T-cell (primary cell): ENCODE results near the gene DPP10. TPM values are rescaled to one million over a fixed set of nuclear protein-coding genes. Genes with fewer than 3 reads are reported as not detected.

Experiments
- ATAC-seq, 4 experiments: fragments of 200-7000 bp in 3 of 4; fragments of 150-1000 bp in 1 of 4; cut with Tn5 transposase; replicated peaks in 1 of 4; 1 replicate in 3 of 4; 2 replicates in 1 of 4; pipeline ENCODE4 v1.10.0; 2021; ENCODE audit warnings: moderate library complexity in 3 of 4, mild to moderate bottlenecking in 2 of 4, moderate number of reproducible peaks in 1 of 4
- CTCF ChIA-PET, 2 donors: fragments of 300-600 bp; sonication (Branson Sonifier 250); formaldehyde crosslinking; loops; one replicate each; lab custom pipeline; 2022; ENCODE audit warnings: antibody characterized with exemption in 2 of 2; lab: Charles Lee
- POLR2A ChIA-PET, 2 donors: fragments of 300-600 bp; sonication (Branson Sonifier 250); formaldehyde crosslinking; loops; one replicate each; lab custom pipeline; 2022; ENCODE audit warnings: antibody characterized with exemption in 2 of 2; lab: Charles Lee
- DNase-seq, 35 experiments: peaks; one replicate each; pipeline versions ENCODE4 v3.0.0 to v3.0.0-alpha.2; 2013 to 2023
- H3K27ac ChIP-seq: one replicate; pipeline ENCODE4 v1.5.1; 2013; ENCODE audit warnings: low read length
- H3K27me3 ChIP-seq, 2 experiments: replicated peaks in 1 of 2; 1 replicate in 1 of 2; 2 replicates in 1 of 2; pipeline versions ENCODE4 v1.6.1 to v1.7.0; 2013; ENCODE audit warnings: low read length in 1 of 2, mixed read lengths in 1 of 2; ENCODE audit not compliant: control insufficient read depth in 2 of 2, insufficient read depth in 2 of 2; ENCODE audit errors: extremely low read depth in 1 of 2
- H3K36me3 ChIP-seq, 2 donors: 1 replicate in 1 of 2; 2 replicates in 1 of 2; pipeline versions ENCODE4 v1.6.1 to v1.7.0; 2013; ENCODE audit warnings: low read length in 1 of 2; ENCODE audit not compliant: control insufficient read depth in 2 of 2, insufficient read depth in 1 of 2; ENCODE audit errors: extremely low read depth in 1 of 2
- H3K4me1 ChIP-seq, 2 experiments: 1 replicate in 1 of 2; 2 replicates in 1 of 2; pipeline versions ENCODE4 v1.6.1 to v1.7.0; 2013; ENCODE audit warnings: low read length in 2 of 2, mixed read lengths in 1 of 2; ENCODE audit not compliant: insufficient read depth in 2 of 2, control insufficient read depth in 1 of 2; ENCODE audit errors: extremely low read depth in 1 of 2
- H3K4me3 ChIP-seq, 2 donors: 1 replicate in 1 of 2; 2 replicates in 1 of 2; pipeline versions ENCODE4 v1.5.1 to v1.7.0; 2013; ENCODE audit warnings: mild to moderate bottlenecking in 2 of 2, low read length in 1 of 2, moderate library complexity in 1 of 2; ENCODE audit not compliant: control insufficient read depth in 1 of 2; ENCODE audit errors: extremely low read depth in 1 of 2
- H3K9me3 ChIP-seq: 2 replicates; pipeline ENCODE4 v1.7.0; 2013
- H3K27ac Mint-ChIP-seq, 2 donors: one replicate each; pipeline ENCODE4 v1.8.0; 2020 to 2021; ENCODE audit warnings: mild to moderate bottlenecking in 2 of 2, mixed read lengths in 2 of 2
- H3K27me3 Mint-ChIP-seq, 2 donors: one replicate each; pipeline ENCODE4 v1.8.0; 2021 to 2022; ENCODE audit warnings: mixed read lengths in 2 of 2
- H3K36me3 Mint-ChIP-seq: one replicate; pipeline ENCODE4 v1.8.0; 2021; ENCODE audit warnings: mixed read lengths
- H3K4me1 Mint-ChIP-seq, 3 donors: one replicate each; pipeline ENCODE4 v1.8.0; 2020 to 2022; ENCODE audit warnings: mixed read lengths in 3 of 3, mild to moderate bottlenecking in 1 of 3
- H3K4me3 Mint-ChIP-seq, 3 donors: one replicate each; pipeline ENCODE4 v1.8.0; 2020 to 2022; ENCODE audit warnings: mild to moderate bottlenecking in 3 of 3, mixed read lengths in 3 of 3, moderate library complexity in 3 of 3
- H3K9me3 Mint-ChIP-seq, 3 donors: one replicate each; pipeline ENCODE4 v1.8.0; 2020 to 2022; ENCODE audit warnings: mixed read lengths in 3 of 3
- WGBS: methylation state at CpG from one replicate; pipeline ENCODE4 v1.1.5; 2013; ENCODE audit warnings: missing lambda C conversion rate; ENCODE audit not compliant: insufficient coverage; 5-methylcytosine and 5-hydroxymethylcytosine counted together
- total RNA-seq, 35 experiments: library from RNA in 6 of 35; stranded (reverse) in 6 of 35; fragments of 120-200 nt in 1 of 35; gene quantifications; one replicate each; pipeline versions ENCODE4 v1.2.1 to v1.2.4 and lab custom pipeline; 2013 to 2026

The DPP10 gene
- total RNA-seq, 5 donors from 2014 or later (not counting 1 experiment from before 2014, with no cell fraction given), result not detected

GRCh38 chr2:115190459-115190858 lies 748.0 kb downstream of the DPP10 start:
- Mint-ChIP-seq H3K36me3 (no peaks in the 10 kb centered on the region), H3K4me3 (no peak overlapping the region), H3K27me3 (no peaks in the 10 kb centered on the region), H3K27ac (no peak overlapping the region), H3K4me1 (no peaks in the 10 kb centered on the region), H3K9me3 (peaks cover 13 to 31% (median 21%) of the 10 kb centered on the region in 3 donors)
- DNase-seq (no peak), ATAC-seq (no peak)
- H3K27ac ChIP-seq, result no peak overlapping the region
- no peaks in the 10 kb centered on the region for H3K27me3 ChIP-seq
- ChIA-PET POLR2A (no interaction called here), CTCF (no interaction called here)
- no peaks in the 10 kb centered on the region for H3K9me3 ChIP-seq
- 86% methylated on average over 7 of the region's 13 CpGs for WGBS
- H3K36me3 ChIP-seq, result no peaks in the 10 kb centered on the region
- no peak overlapping the region for H3K4me3 ChIP-seq
- no peaks in the 10 kb centered on the region for H3K4me1 ChIP-seq

GRCh38 chr2:115194623-115195022 lies 752.2 kb downstream of the DPP10 start:
- 78% methylated on average over 3 of the region's 6 CpGs for WGBS
- Mint-ChIP-seq H3K27me3 (no peaks in the 10 kb centered on the region), H3K27ac (no peak overlapping the region)

GRCh38 chr2:115196587-115196986 lies 754.1 kb downstream of the DPP10 start:
- Mint-ChIP-seq H3K4me3 (no peak overlapping the region), H3K36me3 (no peaks in the 10 kb centered on the region), H3K27ac (no peak overlapping the region), H3K9me3 (peaks cover 0 to 6% (median 1%) of the 10 kb centered on the region in 3 donors), H3K4me1 (no peaks in the 10 kb centered on the region), H3K27me3 (no peaks in the 10 kb centered on the region)
- Histone ChIP-seq H3K9me3 (no peaks in the 10 kb centered on the region), H3K4me3 (no peak overlapping the region), H3K27ac (no peak overlapping the region), H3K4me1 (no peaks in the 10 kb centered on the region), H3K36me3 (no peaks in the 10 kb centered on the region), H3K27me3 (no peaks in the 10 kb centered on the region)
- DNase-seq (no peak), ATAC-seq (no peak)
- POLR2A ChIA-PET, result no interaction called here
- CTCF ChIA-PET, result interaction anchor here in 1 of 2 donors (0.5 kb wide), 1 partner anchor 11 kb away, joined by 5 read pairs; no protein-coding TSS in a partner anchor

More at GRCh38 chr2:115194623-115195022, 752.2 kb downstream of the DPP10 start:
- H3K4me1 ChIP-seq, result no peaks in the 10 kb centered on the region
- DNase-seq (no peak), ATAC-seq (no peak)
- Mint-ChIP-seq H3K9me3 (peaks cover 4 to 12% (median 12%) of the 10 kb centered on the region in 3 donors), H3K36me3 (no peaks in the 10 kb centered on the region), H3K4me1 (no peaks in the 10 kb centered on the region), H3K4me3 (no peak overlapping the region)
- no peaks in the 10 kb centered on the region for H3K27me3 ChIP-seq
- ChIA-PET POLR2A (no interaction called here), CTCF (no interaction called here)
- H3K27ac ChIP-seq, result no peak overlapping the region
- no peaks in the 10 kb centered on the region for H3K9me3 ChIP-seq
- no peak overlapping the region for H3K4me3 ChIP-seq
- no peaks in the 10 kb centered on the region for H3K36me3 ChIP-seq

- H3K36me3 Mint-ChIP-seq, result no peaks in the 10 kb centered on the region
- POLR2A ChIA-PET, result no interaction called here
- WGBS, result 80% methylated on average over 1 of the region's 4 CpGs
Observed at GRCh38 chr2:115199966-115200365, 757.5 kb downstream of the DPP10 start.

GRCh38 chr2:115201386-115201785 lies 758.9 kb downstream of the DPP10 start:
- no CpG with 5 or more reads among the region's 4 CpGs for whole genome bisulfite sequencing

More at GRCh38 chr2:115199966-115200365, 757.5 kb downstream of the DPP10 start:
- H3K4me1 Mint-ChIP-seq, result no peaks in the 10 kb centered on the region
- no peaks in the 10 kb centered on the region for H3K36me3 ChIP-seq
- DNase-seq, result no peak
- no peak overlapping the region for H3K4me3 Mint-ChIP-seq
- H3K9me3 Mint-ChIP-seq, result peaks cover 0 to 9% (median 9%) of the 10 kb centered on the region in 3 donors
- no peaks in the 10 kb centered on the region for H3K27me3 Mint-ChIP-seq
- H3K27ac Mint-ChIP-seq, result no peak overlapping the region
- no peak for ATAC-seq
- H3K9me3 ChIP-seq, result no peaks in the 10 kb centered on the region
- H3K27ac ChIP-seq, result no peak overlapping the region
- CTCF ChIA-PET, result no interaction called here
- H3K4me1 ChIP-seq, result no peaks in the 10 kb centered on the region
- H3K27me3 ChIP-seq, result no peaks in the 10 kb centered on the region
- H3K4me3 ChIP-seq, result no peak overlapping the region

GRCh38 chr2:115208493-115209164 lies 766.2 kb downstream of the DPP10 start:
- CTCF ChIA-PET, result no interaction called here
- ATAC-seq, result no peak
- Mint-ChIP-seq H3K27ac (no peak overlapping the region), H3K4me3 (no peak overlapping the region), H3K27me3 (no peaks in the 10 kb centered on the region), H3K9me3 (peaks cover 7 to 14% (median 10%) of the 10 kb centered on the region in 3 donors), H3K36me3 (no peaks in the 10 kb centered on the region), H3K4me1 (no peaks in the 10 kb centered on the region)
- no peak for DNase-seq
- H3K27ac ChIP-seq, result no peak overlapping the region
- H3K9me3 ChIP-seq, result no peaks in the 10 kb centered on the region
- H3K4me1 ChIP-seq, result no peaks in the 10 kb centered on the region
- WGBS, result no CpG with 5 or more reads among the region's 3 CpGs
- POLR2A ChIA-PET, result interaction anchor here in 1 of 2 donors (0.7 kb wide), 1 partner anchor 102 kb away, joined by 6 read pairs; no protein-coding TSS in a partner anchor
- no peaks in the 10 kb centered on the region for H3K27me3 ChIP-seq
- no peak overlapping the region for H3K4me3 ChIP-seq
- no peaks in the 10 kb centered on the region for H3K36me3 ChIP-seq

More at GRCh38 chr2:115201386-115201785, 758.9 kb downstream of the DPP10 start:
- Mint-ChIP-seq H3K4me1 (no peaks in the 10 kb centered on the region), H3K27ac (no peak overlapping the region), H3K4me3 (no peak overlapping the region), H3K36me3 (no peaks in the 10 kb centered on the region), H3K27me3 (no peaks in the 10 kb centered on the region), H3K9me3 (peaks cover 5 to 18% (median 9%) of the 10 kb centered on the region in 3 donors)
- ATAC-seq, result no peak
- Histone ChIP-seq H3K36me3 (no peaks in the 10 kb centered on the region), H3K27ac (no peak overlapping the region), H3K4me1 (no peaks in the 10 kb centered on the region), H3K4me3 (no peak overlapping the region), H3K27me3 (no peaks in the 10 kb centered on the region), H3K9me3 (no peaks in the 10 kb centered on the region)
- CTCF ChIA-PET, result no interaction called here
- DNase-seq, result no peak
- POLR2A ChIA-PET, result no interaction called here
